Activated T-helper 17 cell treated with anti-CD3 and anti-CD28 coated beads, Interleukin-2, amount 50 U/mL, for 72 hours (primary cell): ENCODE data around the gene FAM229A. TPM values are rescaled to one million over a fixed set of nuclear protein-coding genes. Genes with fewer than 3 reads are reported as not detected.

Source experiments
- total RNA-seq, 2 donors: library from RNA; stranded (reverse); gene quantifications; one replicate each; pipeline ENCODE4 v1.2.3, GENCODE V29; 2022

The FAM229A gene
- total RNA-seq, 2 donors from 2014 or later, result 7.7 to 21.6 TPM

Other genes starting within 250 kb of the FAM229A start
- 100 to 1,000 TPM in 1 of 2 donors, 10 to 100 TPM in 1; 68.4 to 102 TPM for gene TXLNA, start 182.8 kb downstream of the FAM229A start, total RNA-seq
- 10 to 100 TPM in 1 of 2 donors, 1 to 10 TPM in 1; 7.0 to 14.3 TPM for gene CCDC28B, start 161.9 kb downstream of the FAM229A start, total RNA-seq
- gene IQCC, start 156.8 kb downstream of the FAM229A start, total RNA-seq, result 1 to 10 TPM; 3.4 to 5.5 TPM
- gene DCDC2B, start 153.4 kb downstream of the FAM229A start, total RNA-seq, result under 1 TPM; 0.28 to 0.37 TPM
- gene TMEM234, start 140.1 kb downstream of the FAM229A start, total RNA-seq, result 10 to 100 TPM; 11.4 to 12.9 TPM
- gene EIF3I, start 140.1 kb downstream of the FAM229A start, total RNA-seq, result 100 to 1,000 TPM; 203 to 303 TPM
- gene FAM167B, start 115.3 kb downstream of the FAM229A start, total RNA-seq, result 1 to 10 TPM in 1 of 2 donors, under 1 TPM in 1; 0.99 to 1.1 TPM
- gene LCK, start 111.2 kb downstream of the FAM229A start, total RNA-seq, result 100 to 1,000 TPM; 228 to 323 TPM
- gene HDAC1, start 70.4 kb downstream of the FAM229A start, total RNA-seq, result 100 to 1,000 TPM; 171 to 199 TPM
- 10 to 100 TPM in 1 of 2 donors, 1 to 10 TPM in 1; 7.2 to 15.9 TPM for gene MARCKSL1, start 26.3 kb downstream of the FAM229A start, total RNA-seq
- 1 to 10 TPM in 1 of 2 donors, under 1 TPM in 1; 0.61 to 1.7 TPM for gene TSSK3, start 54 bp upstream of the FAM229A start, total RNA-seq
- gene BSDC1, start 32.0 kb upstream of the FAM229A start, total RNA-seq, result 10 to 100 TPM; 46.1 to 71.6 TPM
- gene ZBTB8B, start 102.6 kb upstream of the FAM229A start, total RNA-seq, result not detected
- gene ZBTB8A, start 176.9 kb upstream of the FAM229A start, total RNA-seq, result under 1 TPM; 0.03 to 0.26 TPM